HG03103 (cell line): ENCODE data around the gene ACTR2.
"Not testable (repeated sequence)": the region's sequence is repeated elsewhere in the genome, so short reads cannot be mapped to it uniquely, and the experiment has no call there.

Source experiments
- ATAC-seq: cut with Tn5 transposase; IDR thresholded peaks from one replicate; pipeline ENCODE4 v1.9.1; 2021; ENCODE audit warnings: low read depth; ENCODE audit not compliant: unreplicated experiment

Gene ACTR2

GRCh38 chr2:65227456-65228262, at the start of gene ACTR2:
TSS of gene ACTR2 (plus strand) at chr2:65227831. CDS start at chr2:65227910, 79 bp downstream.
- ATAC-seq: peak; percentile 81

GRCh38 chr2:65182570-65182969, 45.1 kb upstream of the ACTR2 start:
- ATAC-seq: no peak

GRCh38 chr2:65183406-65183805, 44.2 kb upstream of the ACTR2 start:
- not testable (repeated sequence) for ATAC-seq

GRCh38 chr2:65185012-65185411, 42.6 kb upstream of the ACTR2 start:
- ATAC-seq: no peak

GRCh38 chr2:65186093-65186868, 41.4 kb upstream of the ACTR2 start:
- ATAC-seq: no peak

GRCh38 chr2:65186872-65187851, 40.5 kb upstream of the ACTR2 start:
- no peak for ATAC-seq

GRCh38 chr2:65193446-65193845, 34.2 kb upstream of the ACTR2 start:
- ATAC-seq: no peak

GRCh38 chr2:65198737-65199136, 28.9 kb upstream of the ACTR2 start:
- no peak for ATAC-seq

- ATAC-seq: no peak
Measured at GRCh38 chr2:65199166-65199565, 28.5 kb upstream of the ACTR2 start.

GRCh38 chr2:65199891-65200290, 27.7 kb upstream of the ACTR2 start:
- ATAC-seq: no peak

GRCh38 chr2:65204461-65205210, 23.0 kb upstream of the ACTR2 start:
- no peak for ATAC-seq

GRCh38 chr2:65212115-65212514, 15.5 kb upstream of the ACTR2 start:
- ATAC-seq: no peak

- ATAC-seq: no peak
Measured at GRCh38 chr2:65212619-65213018, 15.0 kb upstream of the ACTR2 start.

- no peak for ATAC-seq
Measured at GRCh38 chr2:65213035-65213434, 14.6 kb upstream of the ACTR2 start.

GRCh38 chr2:65214361-65214760, 13.3 kb upstream of the ACTR2 start:
- no peak for ATAC-seq

GRCh38 chr2:65214843-65215242, 12.8 kb upstream of the ACTR2 start:
- no peak for ATAC-seq

- no peak for ATAC-seq
Measured at GRCh38 chr2:65215946-65216345, 11.7 kb upstream of the ACTR2 start.

- no peak for ATAC-seq
Measured at GRCh38 chr2:65220432-65221131, 7.0 kb upstream of the ACTR2 start.

- not testable (repeated sequence) for ATAC-seq
Measured at GRCh38 chr2:65221275-65221674, 6.4 kb upstream of the ACTR2 start.
